ENCODE results near the gene LMBR1.
"Not testable (repeated sequence)": the region's sequence is repeated elsewhere in the genome, so short reads cannot be mapped to it uniquely, and the experiment has no call there.

LMBR1 gene

GRCh38 chr7:156892821-156893706 lies at the start of gene LMBR1:
TSS of gene LMBR1 (minus strand) at chr7:156893183. CDS start at chr7:156892993, 190 bp downstream.
- DNase-seq (ENCODE audit: low spot score): peak; percentile 88

GRCh38 chr7:156942708-156943090 lies 49.7 kb upstream of the LMBR1 start:
- no peak for DNase-seq (ENCODE audit: low spot score)

- DNase-seq (ENCODE audit: low spot score): no peak
These were observed 48.6 kb upstream of the LMBR1 start for GRCh38 chr7:156941393-156942182.

DNA sequence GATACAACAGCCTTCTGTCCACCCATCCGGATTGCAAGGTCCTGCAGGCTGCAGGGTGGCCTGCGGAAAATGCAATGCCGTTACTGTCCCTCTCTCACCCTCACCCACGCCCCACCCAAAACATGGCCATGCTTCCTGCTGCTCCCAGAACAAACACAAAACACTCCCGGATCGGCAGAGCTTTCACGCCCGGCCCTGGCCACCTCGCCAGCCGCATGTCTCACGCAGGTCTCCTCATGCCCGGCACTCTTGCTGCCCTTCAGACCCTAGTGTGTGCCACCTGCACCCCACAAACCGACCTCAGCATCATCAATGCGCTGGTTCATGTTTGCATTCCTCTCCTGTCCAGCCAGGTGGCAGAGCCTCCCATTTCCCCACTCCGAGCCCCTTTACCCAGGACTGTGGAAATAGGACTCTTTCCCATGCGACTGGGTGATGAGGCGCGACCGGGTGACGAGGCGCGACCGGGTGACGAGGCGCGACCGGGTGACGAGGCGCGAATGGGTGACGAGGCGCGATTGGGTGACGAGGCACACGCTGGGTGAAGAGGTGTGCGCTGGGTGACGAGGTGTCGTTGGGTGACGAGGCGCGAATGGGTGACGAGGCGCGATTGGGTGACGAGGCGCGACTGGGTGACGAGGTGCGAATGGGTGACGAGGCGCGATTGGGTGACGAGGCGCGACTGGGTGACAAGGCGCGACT lies 47.6 kb upstream of the LMBR1 start:
- DNase-seq (ENCODE audit: low spot score): no peak

DNA sequence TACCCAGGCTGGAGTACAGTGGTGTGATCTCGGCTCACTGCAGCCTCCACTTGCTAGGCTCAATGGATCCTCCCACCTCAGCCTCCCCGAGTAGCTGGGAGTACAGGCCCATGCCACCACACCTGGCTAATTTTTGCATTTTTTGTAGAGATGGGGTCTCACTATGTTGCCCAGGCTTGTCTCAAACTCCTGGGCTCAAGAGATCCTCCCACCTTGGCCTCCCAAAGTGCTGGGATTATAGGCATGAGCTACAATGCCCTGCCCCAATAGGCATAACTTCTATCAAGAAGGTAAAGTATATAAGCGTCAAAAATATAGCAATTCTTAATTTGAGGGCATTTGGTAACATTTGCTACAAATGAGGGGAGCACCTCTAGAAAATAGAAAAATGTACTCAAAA lies 43.8 kb upstream of the LMBR1 start:
- DNase-seq (ENCODE audit: low spot score): not testable (repeated sequence)

DNA sequence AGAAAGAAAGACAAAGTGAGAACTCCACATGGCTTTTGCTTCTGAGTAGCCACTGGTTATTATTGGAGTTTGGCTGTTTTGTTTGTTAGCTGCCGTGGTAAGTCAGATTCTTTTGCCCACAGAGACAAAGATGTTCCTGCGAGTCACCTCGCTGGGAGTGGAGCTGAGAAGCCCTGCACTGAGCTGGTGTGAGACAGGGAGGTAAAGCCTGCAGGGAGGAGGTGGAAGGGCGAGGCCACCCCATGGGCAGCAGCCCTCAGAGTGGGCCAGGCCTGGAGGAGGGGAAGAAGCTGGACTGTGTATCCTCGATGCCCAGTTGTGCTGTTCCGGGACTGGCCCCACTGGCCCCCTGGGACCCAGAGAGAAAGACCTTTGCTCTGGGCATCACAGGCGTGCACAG lies 42.3 kb upstream of the LMBR1 start:
- no peak for DNase-seq (ENCODE audit: low spot score)

- no peak for DNase-seq (ENCODE audit: low spot score)
These were observed 39.0 kb upstream of the LMBR1 start for GRCh38 chr7:156932006-156932405.

GRCh38 chr7:156929789-156930539 lies 37.0 kb upstream of the LMBR1 start:
- no peak for DNase-seq (ENCODE audit: low spot score)

- no peak for DNase-seq (ENCODE audit: low spot score)
These were observed 35.4 kb upstream of the LMBR1 start for GRCh38 chr7:156928406-156928747.

DNA sequence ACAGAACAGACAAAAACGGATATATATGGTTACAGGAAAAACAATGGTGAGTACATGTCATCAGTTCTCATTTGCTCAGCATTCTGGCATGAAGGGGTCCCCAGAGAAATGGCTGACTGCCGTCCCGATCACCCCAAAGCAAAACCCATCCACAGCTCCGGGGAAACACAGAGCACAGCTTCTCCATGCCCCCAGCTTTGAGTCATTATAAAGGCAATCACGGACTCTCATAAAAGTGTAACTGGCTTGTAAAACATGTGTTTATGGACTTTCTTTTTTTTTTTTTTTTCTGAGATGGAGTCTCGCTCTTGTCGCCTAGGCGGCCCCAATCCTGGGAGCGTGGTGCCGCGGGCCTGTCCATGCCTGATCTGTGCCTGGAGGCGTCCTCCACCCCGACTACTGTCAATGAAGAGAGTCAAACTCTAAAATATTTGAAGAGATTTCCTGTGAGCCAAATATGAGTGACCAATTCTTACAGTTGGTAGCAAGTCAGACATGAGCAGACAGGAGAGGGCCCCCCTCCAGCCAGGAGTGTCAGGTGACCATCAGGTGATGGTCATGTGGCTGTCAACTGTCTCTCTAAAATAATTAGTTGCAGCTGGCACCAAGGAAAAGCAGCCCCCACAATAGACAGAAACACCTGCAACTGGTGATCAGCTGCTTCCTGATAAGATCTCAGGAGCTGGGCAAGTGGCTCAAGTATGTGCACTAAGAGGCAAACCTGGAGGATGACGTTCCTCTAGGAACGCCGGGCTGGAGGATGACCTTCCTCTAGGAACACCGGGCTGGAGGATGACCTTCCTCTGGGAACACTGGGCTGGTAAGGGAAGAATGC lies 34.8 kb upstream of the LMBR1 start:
- no peak for DNase-seq (ENCODE audit: low spot score)

DNA sequence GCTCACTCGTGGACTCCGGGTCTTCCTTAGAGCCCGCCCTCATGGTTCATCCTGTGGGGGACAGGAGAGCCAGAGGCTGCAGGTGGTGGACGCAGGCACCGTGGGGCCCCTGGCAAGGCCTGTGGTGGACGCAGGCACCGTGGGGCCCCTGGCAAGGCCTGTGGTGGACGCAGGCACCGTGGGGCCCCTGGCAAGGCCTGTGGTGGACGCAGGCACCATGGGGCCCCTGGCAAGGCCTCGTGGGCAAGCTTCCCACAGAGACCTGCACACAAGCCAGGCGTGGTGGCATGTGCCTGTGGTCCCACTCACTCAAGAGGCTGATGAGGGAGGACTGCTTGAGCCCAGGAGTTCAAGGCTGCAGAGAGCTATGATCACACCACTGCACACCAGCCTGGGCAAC lies 32.8 kb upstream of the LMBR1 start:
- DNase-seq (ENCODE audit: low spot score): not testable (repeated sequence)

- DNase-seq (ENCODE audit: low spot score): not testable (repeated sequence)
These were observed 29.3 kb upstream of the LMBR1 start for GRCh38 chr7:156922304-156922703.

DNA sequence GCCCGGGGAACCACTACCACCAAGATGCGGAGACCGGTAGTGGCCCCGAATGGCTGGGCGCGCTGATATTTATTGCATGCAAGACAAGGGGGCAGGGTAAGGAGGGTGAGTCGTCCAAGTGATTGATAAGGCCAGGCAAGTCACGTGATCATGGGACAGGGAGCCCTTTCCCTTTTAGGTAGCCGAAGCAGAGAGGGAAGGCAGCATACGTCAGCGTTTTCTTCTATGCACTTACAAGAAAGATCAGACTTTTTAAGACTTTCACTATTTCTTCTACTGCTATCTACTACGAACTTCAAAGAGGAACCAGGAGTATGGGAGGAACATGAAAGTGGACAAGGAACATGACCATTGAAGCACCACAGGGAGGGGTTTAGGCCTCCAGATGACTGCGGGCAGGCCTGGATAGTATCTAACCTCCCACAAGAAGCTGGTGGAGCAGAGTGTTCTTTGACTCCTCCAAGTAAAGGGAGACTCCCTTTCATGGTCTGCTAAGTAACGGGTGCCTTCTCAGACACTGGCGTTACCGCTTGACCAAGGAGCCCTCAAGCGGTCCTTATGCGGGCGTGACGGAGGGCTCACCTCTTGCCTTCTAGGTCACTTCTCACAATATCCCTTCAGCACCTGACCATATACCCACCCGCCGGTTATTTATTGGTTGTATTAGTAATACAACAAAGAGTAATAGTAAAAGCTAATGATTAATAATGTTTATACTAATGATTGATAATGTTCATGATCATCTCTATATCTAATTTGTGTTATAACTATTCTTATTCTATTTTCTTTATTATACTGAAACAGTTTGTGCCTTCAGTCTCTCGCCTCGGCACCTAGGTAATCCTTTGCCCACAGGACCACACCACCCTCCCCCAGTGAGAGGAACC lies 27.7 kb upstream of the LMBR1 start:
- DNase-seq (ENCODE audit: low spot score): not testable (repeated sequence)

- no peak for DNase-seq (ENCODE audit: low spot score)
These were observed 27.1 kb upstream of the LMBR1 start for GRCh38 chr7:156920076-156920475.

DNA sequence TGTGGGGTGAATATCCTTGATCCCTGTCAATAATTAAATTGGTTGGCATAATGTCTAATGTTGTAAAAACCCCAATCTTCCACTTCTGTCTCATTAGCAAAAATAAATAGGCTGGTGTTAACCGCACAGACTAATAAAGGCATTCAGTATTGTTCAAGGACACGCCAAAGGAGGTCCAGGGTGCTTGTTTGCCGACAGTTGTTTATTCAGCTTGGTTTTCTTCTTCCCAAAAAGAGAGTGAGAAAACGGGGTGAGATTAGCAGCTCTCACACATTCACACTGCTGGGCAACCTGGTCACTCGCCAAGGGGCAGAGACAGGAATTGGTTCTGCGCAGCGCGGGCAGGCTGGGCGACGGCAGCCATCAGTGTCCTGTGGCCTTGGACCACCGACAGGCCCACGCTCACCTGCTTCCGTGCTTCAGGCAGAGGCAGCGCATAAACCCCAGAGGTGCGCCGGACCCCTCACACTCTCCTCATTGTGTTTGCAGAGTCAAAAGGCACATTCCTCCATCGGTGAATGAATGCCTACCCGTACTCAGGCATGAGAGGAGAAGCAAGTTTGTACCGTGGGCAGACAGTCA lies 26.2 kb upstream of the LMBR1 start:
- DNase-seq (ENCODE audit: low spot score): no peak

- DNase-seq (ENCODE audit: low spot score): no peak
These were observed 25.7 kb upstream of the LMBR1 start for GRCh38 chr7:156918635-156919034.

DNA sequence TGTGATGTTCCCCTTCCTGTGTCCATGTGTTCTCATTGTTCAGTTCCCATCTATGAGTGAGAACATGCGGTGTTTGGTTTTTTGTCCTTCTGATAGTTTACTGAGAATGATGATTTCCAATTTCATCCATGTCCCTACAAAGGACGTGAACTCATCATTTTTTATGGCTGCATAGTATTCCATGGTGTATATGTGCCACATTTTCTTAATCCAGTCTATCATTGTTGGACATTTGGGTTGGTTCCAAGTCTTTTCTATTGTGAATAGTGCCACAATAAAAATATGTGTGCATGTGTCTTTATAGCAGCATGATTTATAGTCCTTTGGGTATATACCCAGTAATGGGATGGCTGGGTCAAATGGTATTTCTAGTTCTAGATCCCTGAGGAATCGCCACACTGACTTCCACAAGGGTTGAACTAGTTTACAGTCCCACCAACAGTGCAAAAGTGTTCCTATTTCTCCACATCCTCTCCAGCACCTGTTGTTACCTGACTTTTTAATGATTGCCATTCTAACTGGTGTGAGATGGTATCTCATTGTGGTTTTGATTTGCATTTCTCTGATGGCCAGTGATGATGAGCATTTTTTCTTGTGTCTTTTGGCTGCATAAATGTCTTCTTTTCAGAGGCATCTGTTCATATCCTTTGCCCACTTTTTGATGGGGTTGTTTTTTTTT lies 16.7 kb upstream of the LMBR1 start:
- not testable (repeated sequence) for DNase-seq (ENCODE audit: low spot score)

DNA sequence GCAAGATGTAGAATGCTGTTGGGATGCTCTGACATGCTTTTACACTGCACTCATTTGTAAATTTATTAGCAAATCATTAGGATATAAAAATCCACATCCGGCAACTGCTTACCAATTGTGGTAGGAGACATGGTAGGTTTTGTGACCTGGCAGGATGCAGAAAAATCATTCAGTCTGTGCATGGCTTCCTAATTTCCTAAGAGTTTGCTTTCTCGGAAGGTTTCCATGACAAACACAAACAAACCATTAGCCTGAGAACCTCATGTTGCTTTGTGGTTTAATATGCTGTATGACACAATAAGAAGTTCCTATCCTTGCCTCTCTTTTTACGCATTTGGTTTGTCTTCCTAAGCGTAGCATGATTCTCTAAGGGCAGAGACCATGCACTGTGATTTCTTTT lies 14.7 kb upstream of the LMBR1 start:
- no peak for DNase-seq (ENCODE audit: low spot score)

DNA sequence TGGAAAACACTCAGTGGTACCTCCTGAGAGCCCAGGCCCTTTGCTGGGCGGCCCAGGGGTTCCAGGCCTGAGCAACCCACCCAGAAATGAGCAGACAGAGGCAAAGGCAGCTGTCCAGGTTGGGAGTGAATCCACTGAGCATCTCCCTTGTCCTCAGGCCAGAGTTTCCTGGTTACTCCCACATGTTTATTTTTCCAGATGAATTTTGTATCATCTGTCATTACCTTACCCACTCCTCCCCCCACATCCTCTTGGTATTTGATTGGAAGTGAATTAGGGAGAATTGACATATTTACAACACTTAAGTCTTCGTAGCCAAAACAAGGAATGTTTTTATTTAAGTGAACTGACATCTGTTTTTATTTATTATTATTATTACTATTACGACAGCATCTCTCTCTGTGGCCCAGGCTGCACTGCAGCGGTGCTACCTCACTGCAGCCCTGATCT lies 13.2 kb upstream of the LMBR1 start:
- DNase-seq (ENCODE audit: low spot score): no peak
